ENCODE results near the gene FAM162B.

DNA sequence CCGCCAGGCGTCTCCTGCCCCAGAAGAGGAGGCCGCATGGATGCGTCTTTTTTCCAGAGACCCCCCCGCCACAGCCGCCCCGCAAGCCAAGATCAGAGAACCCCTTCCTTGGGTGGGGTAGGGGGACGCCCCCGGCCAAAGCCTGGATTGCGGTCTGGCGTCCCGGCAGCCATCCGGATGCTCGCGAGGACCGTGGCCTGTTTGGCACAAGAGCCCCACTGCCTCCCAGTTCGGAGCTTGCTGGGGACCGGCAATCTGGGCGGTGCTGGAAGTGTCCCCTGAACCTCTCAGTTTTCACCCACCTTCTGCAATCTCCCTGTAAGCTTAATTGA is 924 bp downstream of the FAM162B start:
- TF ChIP-seq EZH2phosphoT487 (IDR thresholded peaks at IDR 0.05; ENCODE audit: borderline replicate concordance, low read length) (no peak), EZH2 (IDR thresholded peaks at IDR 0.05; ENCODE audit: low read length, unreplicated experiment) (no peak)
- TF ChIP-seq, protein P1, sequence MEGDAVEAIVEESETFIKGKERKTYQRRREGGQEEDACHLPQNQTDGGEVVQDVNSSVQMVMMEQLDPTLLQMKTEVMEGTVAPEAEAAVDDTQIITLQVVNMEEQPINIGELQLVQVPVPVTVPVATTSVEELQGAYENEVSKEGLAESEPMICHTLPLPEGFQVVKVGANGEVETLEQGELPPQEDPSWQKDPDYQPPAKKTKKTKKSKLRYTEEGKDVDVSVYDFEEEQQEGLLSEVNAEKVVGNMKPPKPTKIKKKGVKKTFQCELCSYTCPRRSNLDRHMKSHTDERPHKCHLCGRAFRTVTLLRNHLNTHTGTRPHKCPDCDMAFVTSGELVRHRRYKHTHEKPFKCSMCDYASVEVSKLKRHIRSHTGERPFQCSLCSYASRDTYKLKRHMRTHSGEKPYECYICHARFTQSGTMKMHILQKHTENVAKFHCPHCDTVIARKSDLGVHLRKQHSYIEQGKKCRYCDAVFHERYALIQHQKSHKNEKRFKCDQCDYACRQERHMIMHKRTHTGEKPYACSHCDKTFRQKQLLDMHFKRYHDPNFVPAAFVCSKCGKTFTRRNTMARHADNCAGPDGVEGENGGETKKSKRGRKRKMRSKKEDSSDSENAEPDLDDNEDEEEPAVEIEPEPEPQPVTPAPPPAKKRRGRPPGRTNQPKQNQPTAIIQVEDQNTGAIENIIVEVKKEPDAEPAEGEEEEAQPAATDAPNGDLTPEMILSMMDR (conservative IDR thresholded peaks at IDR 0.05; ENCODE audit: low read depth, low read length) = no peak

All from PC-3 (cell line).